Nephron progenitor cell (in vitro differentiated cells): ENCODE data around the gene BMI1.

Source experiments
- DNase-seq: peaks from one replicate; pipeline ENCODE4 v3.0.0; 2021
- H3K27ac Mint-ChIP-seq: 2 replicates; pipeline ENCODE4 v1.8.0; 2021; ENCODE audit warnings: mild to moderate bottlenecking, moderate library complexity, mixed read lengths
- H3K27me3 Mint-ChIP-seq: 2 replicates; pipeline ENCODE4 v1.8.0; 2021; ENCODE audit warnings: mild to moderate bottlenecking, low read depth, mixed read lengths; ENCODE audit not compliant: poor library complexity
- H3K36me3 Mint-ChIP-seq: 2 replicates; pipeline ENCODE4 v1.8.0; 2021; ENCODE audit warnings: low read depth, mixed read lengths
- H3K4me1 Mint-ChIP-seq: 2 replicates; pipeline ENCODE4 v1.8.0; 2021; ENCODE audit warnings: mixed read lengths
- H3K4me3 Mint-ChIP-seq: 2 replicates; pipeline ENCODE4 v1.8.0; 2021; ENCODE audit warnings: mild to moderate bottlenecking, moderate library complexity, mixed read lengths
- H3K9me3 Mint-ChIP-seq: 2 replicates; pipeline ENCODE4 v1.8.0; 2021; ENCODE audit warnings: mild to moderate bottlenecking, moderate library complexity, mixed read lengths
- TF ChIP-seq, protein P1 (sequence below): fragments of 200-600 bp; sonication (generic); IDR thresholded peaks from 2 replicates; pipeline ENCODE4 v1.5.0; 2021; ENCODE audit warnings: antibody characterized with exemption

BMI1 gene

DNA sequence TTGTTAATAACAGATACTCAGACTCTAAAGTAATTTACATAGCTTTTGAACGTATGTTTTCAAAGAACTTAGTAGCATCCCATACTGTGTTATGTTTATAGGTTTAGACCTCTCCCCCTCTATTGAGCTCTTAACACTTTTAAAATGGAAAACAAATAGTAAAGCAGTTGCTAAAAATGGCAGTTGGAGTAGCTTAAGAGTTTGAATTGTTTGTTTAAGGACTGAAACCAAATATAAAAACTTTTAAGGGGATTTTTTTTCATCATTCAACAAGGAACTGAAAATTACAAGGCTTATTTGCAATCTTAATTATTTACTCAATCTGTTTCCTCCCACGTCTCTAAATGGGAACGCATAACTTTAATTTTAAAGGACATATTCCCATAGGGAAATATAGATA lies 22.8 kb downstream of the BMI1 start:
- Mint-ChIP-seq H3K9me3 (peaks cover 3% of the 10 kb centered on the region), H3K4me3 (no peak overlapping the region), H3K27me3 (peaks cover 92% of the 10 kb centered on the region), H3K36me3 (no peaks in the 10 kb centered on the region), H3K4me1 (peaks cover 23% of the 10 kb centered on the region), H3K27ac (no peak overlapping the region)
- TF ChIP-seq, protein P1, sequence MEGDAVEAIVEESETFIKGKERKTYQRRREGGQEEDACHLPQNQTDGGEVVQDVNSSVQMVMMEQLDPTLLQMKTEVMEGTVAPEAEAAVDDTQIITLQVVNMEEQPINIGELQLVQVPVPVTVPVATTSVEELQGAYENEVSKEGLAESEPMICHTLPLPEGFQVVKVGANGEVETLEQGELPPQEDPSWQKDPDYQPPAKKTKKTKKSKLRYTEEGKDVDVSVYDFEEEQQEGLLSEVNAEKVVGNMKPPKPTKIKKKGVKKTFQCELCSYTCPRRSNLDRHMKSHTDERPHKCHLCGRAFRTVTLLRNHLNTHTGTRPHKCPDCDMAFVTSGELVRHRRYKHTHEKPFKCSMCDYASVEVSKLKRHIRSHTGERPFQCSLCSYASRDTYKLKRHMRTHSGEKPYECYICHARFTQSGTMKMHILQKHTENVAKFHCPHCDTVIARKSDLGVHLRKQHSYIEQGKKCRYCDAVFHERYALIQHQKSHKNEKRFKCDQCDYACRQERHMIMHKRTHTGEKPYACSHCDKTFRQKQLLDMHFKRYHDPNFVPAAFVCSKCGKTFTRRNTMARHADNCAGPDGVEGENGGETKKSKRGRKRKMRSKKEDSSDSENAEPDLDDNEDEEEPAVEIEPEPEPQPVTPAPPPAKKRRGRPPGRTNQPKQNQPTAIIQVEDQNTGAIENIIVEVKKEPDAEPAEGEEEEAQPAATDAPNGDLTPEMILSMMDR, result no peak
- DNase-seq, result no peak

DNA sequence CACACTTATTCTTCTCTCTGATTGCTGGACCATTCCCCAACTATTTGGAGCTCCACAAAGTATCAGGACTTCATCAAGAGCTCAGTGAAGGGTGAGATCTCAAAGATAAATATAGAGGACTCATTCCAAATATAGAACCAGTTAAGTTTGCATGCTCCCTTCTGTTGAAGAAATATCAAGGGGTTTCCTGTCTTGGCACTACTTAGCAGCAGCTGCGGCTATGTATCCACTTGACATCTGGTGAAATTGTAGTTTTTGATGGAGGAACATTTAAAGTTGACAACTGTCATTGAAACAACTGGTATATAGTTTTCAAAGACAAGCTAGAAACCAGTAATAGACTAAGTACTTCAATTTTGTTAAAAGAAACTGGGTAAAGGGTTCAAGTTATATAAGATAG lies 23.4 kb downstream of the BMI1 start:
- H3K27ac Mint-ChIP-seq, result no peak overlapping the region
- peaks cover 91% of the 10 kb centered on the region for H3K27me3 Mint-ChIP-seq
- H3K9me3 Mint-ChIP-seq, result peaks cover 3% of the 10 kb centered on the region
- H3K4me3 Mint-ChIP-seq, result peak overlapping the region; percentile 70
- peaks cover 23% of the 10 kb centered on the region for H3K4me1 Mint-ChIP-seq
- TF ChIP-seq, protein P1, result no peak
- no peak for DNase-seq
- no peaks in the 10 kb centered on the region for H3K36me3 Mint-ChIP-seq

DNA sequence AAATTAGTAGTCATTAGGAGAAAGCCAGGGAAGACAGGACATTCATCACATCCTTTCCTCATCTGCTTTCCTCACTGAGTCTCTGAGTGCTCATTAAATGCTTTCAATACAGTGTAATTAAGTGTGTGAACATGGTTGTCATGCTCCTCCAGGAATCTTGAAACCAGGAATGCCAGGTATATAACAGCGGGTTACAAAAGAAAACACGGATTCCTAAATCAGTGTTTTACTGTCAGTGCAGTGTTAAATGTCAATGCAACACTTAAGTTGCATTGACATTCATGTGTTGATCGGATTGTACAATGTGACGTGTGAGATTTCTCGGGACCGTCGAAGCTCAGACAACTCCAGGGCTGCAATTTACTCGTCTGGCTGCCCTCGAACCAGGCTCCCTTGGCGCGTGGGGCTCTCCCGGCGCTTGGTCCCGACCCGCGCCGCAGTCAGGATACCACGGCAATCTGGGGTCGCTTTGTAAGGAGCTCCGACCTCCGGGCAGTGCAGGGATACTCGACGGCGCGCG lies 23.9 kb downstream of the BMI1 start:
- Mint-ChIP-seq H3K27ac (no peak overlapping the region), H3K36me3 (no peaks in the 10 kb centered on the region)

DNA sequence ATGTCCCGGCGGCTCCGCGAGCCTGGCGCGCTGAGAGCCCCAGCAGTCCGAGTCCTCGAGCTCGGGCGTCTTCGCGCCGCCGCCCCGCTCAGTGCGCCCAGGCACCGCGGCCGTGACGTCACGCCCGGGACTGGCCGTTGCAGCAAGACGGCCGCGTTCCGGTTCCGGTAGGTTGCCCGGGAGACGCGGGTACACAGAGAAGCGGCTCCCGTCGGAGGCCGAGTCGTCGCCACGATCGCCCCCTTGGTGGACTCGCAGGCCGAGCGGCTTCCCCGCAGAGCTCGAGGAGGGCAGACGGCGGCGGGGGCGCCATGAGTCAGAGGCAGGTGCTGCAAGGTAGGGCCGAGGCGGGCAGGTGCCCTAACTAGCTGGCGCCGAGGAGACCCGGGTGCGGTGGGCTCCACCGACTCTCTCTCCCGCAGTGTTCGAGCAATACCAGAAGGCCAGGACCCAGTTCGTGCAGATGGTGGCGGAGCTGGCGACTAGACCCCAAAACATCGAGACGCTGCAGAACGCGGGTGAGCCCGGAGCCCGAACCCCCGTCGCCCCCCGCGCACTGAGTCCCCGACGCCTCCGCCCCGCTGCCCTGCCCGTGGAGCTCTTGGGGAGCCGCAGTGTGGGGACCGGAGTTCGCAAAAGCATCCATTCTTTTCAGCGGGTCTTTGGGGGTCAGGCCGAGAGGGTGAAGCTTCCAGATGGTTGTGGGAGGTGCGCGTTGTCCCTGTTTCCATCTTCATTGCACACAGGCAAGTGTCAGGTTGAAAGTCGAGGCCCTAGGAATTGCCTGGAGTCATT lies 24.6 kb downstream of the BMI1 start, which contains the start of gene SPAG6:
TSS of gene SPAG6 (plus strand) at position 196 of the 795 bp plus-strand sequence. CDS start at position 312, 116 bp downstream.
- Mint-ChIP-seq H3K9me3 (peaks cover 3% of the 10 kb centered on the region), H3K36me3 (no peaks in the 10 kb centered on the region), H3K27ac (no peak within 1 kb of the TSS), H3K4me3 (peak within 1 kb of the TSS; percentile 70), H3K4me1 (peaks cover 17% of the 10 kb centered on the region), H3K27me3 (peaks cover 81% of the 10 kb centered on the region)
- DNase-seq, result peak; percentile 81
- TF ChIP-seq, protein P1, result no peak

More for the DNA sequence above, 23.9 kb downstream of the BMI1 start:
- H3K27me3 Mint-ChIP-seq, result peaks cover 85% of the 10 kb centered on the region
- TF ChIP-seq, protein P1, result no peak
- peak overlapping the region; percentile 70 for H3K4me3 Mint-ChIP-seq
- peaks cover 3% of the 10 kb centered on the region for H3K9me3 Mint-ChIP-seq
- H3K4me1 Mint-ChIP-seq, result peaks cover 21% of the 10 kb centered on the region
- no peak for DNase-seq

DNA sequence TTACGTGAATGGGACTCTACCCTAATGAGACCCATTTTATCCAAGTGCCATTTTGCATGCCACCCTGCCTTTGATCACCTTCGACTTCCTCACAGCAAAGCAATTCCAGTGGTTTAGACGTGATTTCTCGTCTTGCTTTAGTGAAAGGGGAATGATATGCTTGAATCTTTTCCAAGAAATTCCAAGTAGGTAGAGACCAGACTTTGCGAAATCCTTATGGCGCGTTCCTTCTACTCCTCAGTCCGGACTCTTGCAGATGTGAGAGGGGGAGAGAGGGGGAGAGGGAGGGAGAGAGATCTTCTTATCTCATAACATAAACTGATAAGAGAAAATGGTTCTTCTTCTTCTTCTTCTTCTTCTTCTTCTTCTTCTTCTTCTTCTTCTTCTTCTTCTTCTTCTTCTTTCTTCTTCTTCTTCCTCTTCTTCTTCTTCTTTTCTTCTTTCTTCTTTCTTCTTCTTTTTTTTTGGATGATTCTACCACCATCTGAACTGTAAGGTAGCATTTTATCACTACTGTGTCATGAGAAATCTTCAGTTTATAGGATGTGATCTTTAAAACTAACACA lies 25.3 kb downstream of the BMI1 start:
- no peaks in the 10 kb centered on the region for H3K36me3 Mint-ChIP-seq
- peaks cover 23% of the 10 kb centered on the region for H3K4me1 Mint-ChIP-seq
- peaks cover 80% of the 10 kb centered on the region for H3K27me3 Mint-ChIP-seq
- H3K9me3 Mint-ChIP-seq, result peaks cover 3% of the 10 kb centered on the region
- no peak overlapping the region for H3K27ac Mint-ChIP-seq
- TF ChIP-seq, protein P1, result no peak
- H3K4me3 Mint-ChIP-seq, result peak overlapping the region; percentile 70
- DNase-seq, result no peak
